HG02973 (cell line): ENCODE results near the gene APP.

ENCODE experiments used
- ATAC-seq: cut with Tn5 transposase; IDR thresholded peaks from one replicate; pipeline ENCODE4 v1.9.1; 2021; ENCODE audit warnings: moderate library complexity; ENCODE audit not compliant: unreplicated experiment

Gene APP

GRCh38 chr21:25985990-25986389, 184.6 kb downstream of the APP start:
- no peak for ATAC-seq

DNA sequence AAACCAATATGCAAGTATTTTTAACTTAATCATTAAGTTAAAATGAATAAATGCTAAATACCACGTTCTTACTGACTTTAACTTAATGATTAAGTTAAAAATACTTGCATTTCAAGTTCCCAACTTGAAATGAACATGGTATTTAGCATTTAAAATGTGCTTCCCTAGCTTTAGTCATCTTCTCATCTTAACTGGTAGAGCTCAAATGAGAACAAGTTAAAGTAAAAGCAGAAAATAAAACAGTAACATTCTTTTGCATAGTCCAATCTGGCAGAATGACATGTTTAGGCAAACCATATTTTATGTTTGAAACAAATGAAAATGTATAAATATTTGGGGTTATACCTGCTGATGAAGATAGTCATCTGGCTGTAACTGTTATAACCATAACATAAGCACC, 186.0 kb downstream of the APP start:
- no peak for ATAC-seq

DNA sequence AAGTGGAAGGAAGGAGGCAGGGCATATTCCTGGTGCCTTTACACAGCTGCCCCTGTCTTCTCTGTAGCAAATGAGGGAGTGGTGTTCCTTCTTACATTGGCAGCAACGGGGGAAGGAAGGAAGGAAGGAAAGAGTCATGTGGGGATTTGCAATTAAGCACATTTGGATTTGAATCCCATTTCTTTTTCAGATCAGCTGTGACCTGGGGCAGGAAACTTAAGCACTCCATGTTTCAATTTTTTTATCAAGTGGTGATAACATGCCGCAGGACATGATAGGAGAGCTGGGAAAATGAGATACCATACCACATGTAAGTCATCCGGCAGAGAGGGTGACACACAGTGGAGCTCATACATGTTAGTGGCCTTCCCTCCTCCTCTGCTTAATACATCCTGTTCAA, 186.8 kb downstream of the APP start:
- no peak for ATAC-seq

GRCh38 chr21:25980710-25981109, 189.9 kb downstream of the APP start:
- ATAC-seq = no peak

DNA sequence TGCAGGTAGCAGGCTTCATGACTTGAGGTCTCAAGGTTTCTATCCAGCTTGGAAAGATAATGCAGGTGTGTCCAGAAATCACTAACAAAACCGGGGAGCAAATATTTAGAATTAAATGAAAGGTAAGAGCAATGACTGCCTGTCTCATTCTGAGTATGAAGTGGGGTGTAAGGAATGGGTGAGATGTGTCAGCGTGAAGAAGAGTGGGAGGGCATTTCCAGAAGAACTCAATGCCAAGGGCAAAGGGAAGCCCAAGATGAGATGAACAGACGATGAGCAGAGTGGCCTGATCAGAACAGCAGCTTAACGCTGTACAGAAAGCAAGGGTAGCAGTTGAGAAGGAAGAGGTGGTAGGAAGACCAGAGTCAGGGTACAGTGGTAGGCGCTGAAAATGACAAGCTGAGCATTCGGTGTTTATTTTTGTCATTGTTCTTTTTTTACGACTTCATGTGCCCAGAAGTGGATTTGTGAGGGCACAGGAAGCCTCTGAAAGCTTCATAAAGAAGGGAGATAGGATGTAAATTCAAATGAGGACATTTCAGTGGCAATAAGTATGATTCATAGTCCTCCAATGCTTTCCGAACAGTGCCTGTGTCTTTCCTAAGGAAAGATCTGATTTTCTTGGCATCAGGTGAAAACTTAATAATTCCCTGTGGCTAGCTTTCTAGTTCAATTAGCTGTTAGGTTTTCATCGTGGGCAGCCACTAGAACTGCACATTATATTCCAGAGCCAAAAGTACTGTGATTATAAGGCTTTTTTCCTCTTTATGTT, 190.5 kb downstream of the APP start:
- ATAC-seq = no peak

DNA sequence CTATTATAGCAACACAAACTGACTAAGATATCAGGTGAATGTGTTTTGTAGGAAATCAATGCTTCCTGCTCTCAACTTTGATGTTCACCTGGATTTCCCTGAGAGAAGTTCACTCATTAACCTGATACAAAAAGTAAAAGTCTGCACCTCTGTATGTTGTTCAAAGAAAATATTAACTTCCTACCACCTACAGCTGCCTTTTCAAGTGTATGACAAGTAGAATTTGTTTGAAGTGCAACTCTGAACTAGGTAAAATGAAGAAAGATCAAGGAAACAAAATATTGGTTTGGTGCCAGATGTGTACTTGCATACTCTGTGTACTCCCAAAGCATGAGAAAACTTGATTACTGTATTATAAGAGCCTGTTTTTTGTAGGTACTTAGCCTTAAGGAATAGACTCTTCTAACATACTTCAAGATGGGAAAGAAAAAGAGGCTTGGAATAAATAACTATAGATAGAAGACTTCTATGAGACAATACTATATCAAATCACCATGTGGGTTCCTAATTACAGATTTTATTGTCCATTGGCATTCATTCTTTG, 193.4 kb downstream of the APP start:
- no peak for ATAC-seq

DNA sequence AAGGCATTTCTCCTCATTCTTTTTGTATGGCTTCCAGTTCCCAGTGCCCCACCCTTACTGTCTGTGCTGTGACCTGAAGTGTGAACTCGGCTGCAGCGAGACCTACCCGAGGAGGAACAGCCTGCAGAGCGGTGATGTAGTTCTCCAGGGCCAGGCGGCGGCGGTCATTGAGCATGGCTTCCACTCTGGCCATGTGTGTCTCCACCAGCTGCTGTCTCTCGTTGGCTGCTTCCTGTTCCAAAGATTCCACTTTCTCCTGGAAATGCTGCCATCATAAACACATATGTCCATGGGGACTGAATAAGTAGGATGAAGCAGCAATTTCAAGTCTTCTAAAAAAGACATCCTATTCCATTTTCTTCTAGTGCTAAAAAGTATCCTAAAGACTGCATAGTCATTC, 195.6 kb downstream of the APP start:
- ATAC-seq = no peak

GRCh38 chr21:25970254-25970930, 200.2 kb downstream of the APP start:
- ATAC-seq = no peak

GRCh38 chr21:25967901-25968438, 202.6 kb downstream of the APP start:
- peak; percentile 38 for ATAC-seq

- peak; percentile 97 for ATAC-seq
Measured at GRCh38 chr21:25967181-25967900, 203.2 kb downstream of the APP start.

- ATAC-seq = no peak
Measured at GRCh38 chr21:25965951-25966707, 204.4 kb downstream of the APP start.

DNA sequence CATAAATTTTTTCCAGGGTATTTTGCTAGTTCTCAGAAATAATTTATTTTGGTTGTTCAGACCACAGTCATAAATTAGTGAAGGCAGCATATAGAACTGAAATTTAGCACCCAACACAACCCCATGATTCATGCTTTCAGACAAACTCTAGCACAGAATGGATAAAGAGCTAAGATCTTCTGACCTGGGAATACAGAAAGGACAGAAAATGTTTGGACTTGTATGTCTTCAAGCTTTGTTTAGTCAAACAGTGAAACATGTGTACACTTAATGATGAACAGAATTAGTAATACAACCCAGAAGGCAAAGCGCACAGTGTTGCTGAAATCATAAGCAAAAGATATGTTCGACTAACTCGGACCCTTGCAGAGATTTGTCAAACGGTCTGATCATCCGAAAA, 205.6 kb downstream of the APP start:
- no peak for ATAC-seq

DNA sequence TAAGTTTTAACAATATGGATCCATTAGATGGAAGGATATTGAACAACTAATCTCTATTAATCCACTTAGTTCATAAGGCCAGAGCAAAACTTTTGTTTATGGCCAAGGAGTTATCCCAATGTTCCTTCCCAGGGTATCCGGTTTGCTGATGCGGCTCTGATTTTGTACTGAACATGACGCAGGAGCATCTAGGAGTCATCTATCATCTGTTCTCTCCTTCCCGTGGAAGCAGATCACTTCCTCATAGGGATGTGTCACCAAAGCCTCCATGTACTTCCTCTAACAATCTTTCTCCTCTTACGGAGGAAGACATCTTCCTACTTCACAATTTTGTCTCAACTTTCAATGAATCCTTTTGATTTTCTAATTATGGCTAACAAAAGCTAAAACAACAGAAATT, 206.6 kb downstream of the APP start:
- no peak for ATAC-seq

- ATAC-seq = no peak
Measured at GRCh38 chr21:25963181-25963580, 207.4 kb downstream of the APP start.

DNA sequence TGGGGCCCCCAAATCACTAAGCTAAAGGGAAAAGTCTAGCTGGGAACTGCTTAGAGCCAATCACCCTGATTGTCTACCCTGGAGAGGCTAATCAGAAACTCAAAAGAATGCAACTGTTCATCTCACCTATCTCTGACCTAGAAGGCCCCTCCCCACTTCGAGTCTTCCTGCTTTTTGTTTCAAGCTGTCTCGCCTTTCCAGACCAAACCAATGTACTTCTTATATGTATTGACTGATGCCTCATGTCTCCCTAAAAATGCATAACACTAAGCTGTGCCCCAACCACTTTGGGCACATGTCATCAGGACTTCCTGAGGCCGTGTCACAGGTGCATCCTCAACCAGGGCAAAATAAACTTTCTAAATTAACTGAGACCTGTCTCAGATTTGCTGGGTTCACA, 209.5 kb downstream of the APP start:
- ATAC-seq = no peak

DNA sequence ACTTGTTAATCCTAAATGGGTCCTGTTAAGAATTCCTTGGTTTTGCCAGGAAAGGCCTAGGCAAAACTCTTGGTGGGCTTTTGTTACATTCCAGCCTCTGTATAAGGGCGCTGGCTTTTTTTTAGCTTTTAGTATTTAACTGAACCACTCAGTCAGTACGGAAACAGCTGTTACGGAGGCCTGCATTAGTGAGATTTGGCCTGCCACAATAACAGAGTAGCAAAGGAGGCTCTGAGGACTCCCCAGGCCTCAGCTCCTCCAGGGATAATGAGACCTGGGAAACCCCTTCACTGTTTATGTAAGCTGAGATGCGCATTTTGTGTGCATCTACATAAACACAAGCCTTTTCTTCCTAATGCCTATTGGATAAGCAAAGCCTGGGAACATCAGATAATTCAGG, 210.2 kb downstream of the APP start:
- no peak for ATAC-seq

- no peak for ATAC-seq
Measured at GRCh38 chr21:25959799-25960198, 210.8 kb downstream of the APP start.

DNA sequence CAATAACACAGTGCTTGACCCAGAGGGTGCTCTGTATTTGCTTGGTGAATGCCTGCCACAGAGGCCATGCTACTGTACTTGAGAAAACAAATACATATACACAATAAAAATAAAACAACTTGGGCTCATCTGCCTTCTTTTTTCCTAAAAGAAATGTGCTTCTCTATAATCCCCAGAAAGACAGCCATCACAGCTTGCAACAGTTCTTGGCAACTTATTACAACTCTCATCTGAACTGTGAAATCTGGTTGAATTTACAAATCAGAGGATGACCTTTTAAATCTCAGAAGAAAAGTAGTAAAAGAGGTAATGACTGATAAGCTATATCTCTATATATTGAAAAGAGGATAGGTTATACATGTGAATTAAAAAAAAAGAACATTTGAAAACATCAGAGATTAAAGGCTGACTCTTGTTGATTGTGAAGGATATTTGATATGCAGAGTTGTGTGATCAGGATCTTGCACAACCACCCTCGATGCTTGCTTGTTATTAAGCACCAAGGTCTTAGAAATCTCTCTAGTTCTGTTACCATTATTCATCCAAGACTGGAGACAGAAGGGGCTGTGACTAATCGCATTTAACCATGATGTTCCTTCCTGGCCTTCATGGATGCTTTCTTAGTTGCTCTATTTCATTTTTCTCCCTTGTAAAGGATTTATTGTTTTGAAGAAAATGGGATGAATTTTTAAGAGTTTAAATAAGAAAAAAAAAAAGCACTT, 213.4 kb downstream of the APP start:
- no peak for ATAC-seq

GRCh38 chr21:25955646-25956045, 214.9 kb downstream of the APP start:
- ATAC-seq = no peak

GRCh38 chr21:25953659-25954058, 216.9 kb downstream of the APP start:
- ATAC-seq = no peak
